Stimulated activated CD4-positive, alpha-beta T cell treated with anti-CD3 and anti-CD28 coated beads, TNF-alpha, amount 100 ng/mL, for 1 hour (primary cell): Measurements from ENCODE around the gene YKT6.

Experiments
- DNase-seq, 3 donors: peaks; one replicate each; pipeline ENCODE4 v3.0.0-alpha.2; 2020; ENCODE audit warnings: low read depth in 3 of 3, low spot score in 1 of 3

Gene YKT6

DNA sequence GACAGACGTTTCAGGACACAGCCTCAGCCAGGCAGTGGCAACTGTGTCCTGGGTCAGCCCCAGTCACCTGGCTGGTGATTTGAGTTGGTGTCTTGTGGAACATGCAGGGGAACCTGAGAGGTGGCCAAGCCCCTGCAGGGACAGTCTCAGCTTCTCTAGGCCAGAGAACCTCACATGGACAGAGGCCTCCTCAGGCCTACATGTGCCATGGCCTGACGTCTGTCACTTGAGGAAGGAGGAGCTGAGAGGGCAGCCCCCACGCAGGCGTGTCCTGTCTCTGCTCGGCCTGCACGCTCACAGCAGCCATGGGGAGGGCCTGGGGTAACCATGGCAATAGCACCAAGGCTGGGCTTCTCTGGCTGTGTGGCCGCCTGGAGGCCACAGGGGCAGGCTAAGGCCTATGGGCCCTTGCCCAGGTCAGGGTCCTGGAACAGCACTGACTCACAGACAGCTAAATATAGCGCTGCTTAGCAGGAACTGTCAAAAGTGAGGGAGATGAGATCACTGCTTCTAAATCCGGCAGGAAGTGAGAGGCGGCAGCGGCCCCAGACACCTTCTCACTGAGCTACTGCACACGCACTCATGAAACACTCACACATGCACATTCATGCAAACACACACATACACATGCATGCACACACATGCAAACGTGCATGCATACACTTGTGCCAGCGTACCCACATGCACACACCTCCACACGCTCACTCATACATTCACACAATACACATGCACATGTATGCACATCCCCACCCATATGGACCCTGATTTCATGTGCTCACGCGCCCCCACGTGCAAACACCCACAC is 57.0 kb downstream of the YKT6 start:
- DNase-seq: peak; percentile 16 to 53 (median 40)

DNA sequence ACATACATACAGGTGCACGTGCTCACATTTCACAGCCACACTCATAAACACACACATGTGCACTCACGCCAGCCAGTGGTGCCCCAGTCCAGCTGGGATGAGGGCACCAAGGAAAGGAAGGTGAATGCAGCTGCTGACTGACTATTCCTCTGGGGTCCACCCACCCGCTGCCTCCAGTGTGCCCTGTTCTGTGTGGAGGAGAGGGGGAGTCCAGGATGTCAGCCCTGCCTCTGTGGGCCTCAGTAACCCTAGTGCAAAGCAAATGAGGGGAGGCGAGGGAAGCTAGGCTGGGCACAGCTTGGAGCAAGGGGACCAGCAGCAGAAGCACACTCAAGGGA is 57.6 kb downstream of the YKT6 start:
- peak in 1 of 3 donors; percentile 27 for DNase-seq

DNA sequence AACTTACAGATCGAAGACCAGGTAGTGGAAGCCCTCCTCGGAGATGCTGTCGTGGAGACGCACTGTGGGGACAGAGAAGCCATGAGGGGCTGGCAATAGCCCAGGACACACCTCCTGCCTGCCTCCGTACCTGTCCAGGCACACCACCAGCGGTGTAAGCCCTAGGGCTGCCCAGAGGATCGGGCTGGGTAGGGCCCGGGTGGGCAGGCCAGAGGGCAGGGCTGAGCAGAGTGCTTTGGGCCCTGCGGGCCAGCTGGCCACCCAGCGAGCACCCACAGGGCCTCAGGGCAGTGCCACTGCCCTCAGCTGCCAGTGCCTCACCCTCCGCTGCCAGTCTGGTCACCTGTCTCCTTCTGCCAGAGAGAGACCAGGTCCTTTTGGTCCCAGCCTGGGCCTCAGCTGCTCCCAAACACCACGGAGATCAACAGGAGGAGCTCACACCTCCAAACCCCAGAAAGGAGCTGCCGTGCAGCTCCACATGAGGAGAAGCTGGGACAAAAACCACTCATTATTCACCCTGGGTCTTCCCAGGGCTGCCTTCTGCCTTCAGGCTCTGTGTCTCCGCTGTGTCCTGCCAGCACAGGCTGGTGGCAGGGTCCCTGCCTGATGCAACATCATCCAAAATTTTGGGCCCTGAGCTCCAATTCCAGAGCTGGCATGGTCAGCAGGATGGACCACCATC is 58.2 kb downstream of the YKT6 start:
- no peak for DNase-seq

DNA sequence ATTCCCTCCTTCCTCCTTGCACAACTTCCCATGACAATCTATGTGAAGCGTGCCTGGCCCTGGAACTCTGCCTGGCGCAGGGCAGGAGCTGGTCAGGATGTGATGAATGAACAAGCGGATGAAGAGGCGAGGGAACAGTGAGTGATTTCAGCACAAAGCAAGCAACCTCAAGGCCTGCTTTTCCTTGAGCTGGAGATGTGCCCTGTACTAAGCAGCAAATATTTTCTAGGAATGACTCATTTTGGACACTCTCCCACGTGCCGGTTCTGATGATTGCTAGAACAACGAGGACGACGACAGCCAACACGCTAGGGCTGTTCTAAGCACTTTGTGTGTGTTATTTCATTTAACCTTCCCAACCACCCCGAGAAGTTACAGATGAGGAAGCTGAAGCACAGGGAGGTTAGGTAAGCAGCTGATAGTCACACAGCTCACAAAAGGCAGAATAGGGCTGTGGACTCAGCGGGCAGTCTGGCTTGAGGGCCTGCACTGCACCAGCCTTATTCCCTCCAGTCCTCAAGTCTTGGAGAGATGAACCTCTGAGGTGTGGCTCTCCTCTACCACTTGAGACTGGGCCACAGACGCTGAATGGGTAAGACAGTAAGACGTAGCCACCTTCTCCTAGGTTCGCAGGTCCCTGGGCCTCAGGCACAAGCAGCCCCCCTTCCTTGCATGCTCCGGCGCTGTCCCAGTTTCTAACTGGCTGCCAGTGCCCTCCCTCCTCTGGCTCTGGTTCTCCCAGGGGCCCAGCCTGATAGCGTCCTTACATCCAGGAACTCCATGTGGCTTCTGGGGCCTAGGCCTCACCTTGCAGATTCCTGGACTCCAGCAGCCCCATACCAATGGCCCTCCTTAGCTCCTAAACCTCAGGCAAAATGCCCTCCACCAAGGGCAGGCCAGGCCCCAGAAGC is 59.0 kb downstream of the YKT6 start:
- DNase-seq: no peak

DNA sequence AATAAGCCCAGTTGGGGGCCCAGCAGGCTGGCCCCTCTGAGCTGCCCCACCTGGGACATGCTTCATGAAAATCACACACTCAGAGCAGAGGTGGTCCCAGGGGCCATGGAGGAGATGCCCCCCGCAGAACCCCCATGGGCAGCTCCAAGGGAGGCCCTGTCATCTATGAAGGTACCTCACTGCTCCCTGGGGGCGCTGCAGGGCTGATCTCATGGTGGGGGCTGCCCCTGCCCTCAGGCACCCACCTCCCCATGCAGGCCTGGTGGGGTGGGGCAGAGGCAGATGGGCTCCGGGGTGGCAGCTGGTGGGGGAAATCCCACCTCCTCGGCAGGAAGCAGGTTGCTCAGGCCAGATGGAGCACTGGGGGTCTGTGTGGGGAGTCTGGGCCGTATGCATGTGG is 60.5 kb downstream of the YKT6 start:
- no peak for DNase-seq

DNA sequence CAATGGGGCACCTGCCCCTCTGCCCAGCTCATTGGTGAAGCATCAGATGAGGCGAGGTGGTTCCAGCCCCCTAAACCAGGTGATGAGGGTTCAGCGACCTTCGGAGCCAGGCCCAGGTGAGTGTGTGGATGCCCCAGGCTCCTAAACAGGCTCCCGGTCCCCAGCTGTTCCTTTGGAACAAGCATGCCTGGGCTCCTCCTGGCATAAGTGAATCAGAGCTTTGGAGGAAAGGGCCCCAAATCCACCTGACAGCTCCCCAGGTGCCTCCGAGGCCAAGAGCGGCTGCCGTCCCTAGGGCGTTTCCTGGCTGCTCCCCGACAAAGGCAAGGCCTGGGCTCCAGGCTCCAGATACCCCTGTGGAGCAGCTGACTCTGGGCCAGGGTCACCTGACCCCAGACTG is 61.3 kb downstream of the YKT6 start:
- DNase-seq: no peak

DNA sequence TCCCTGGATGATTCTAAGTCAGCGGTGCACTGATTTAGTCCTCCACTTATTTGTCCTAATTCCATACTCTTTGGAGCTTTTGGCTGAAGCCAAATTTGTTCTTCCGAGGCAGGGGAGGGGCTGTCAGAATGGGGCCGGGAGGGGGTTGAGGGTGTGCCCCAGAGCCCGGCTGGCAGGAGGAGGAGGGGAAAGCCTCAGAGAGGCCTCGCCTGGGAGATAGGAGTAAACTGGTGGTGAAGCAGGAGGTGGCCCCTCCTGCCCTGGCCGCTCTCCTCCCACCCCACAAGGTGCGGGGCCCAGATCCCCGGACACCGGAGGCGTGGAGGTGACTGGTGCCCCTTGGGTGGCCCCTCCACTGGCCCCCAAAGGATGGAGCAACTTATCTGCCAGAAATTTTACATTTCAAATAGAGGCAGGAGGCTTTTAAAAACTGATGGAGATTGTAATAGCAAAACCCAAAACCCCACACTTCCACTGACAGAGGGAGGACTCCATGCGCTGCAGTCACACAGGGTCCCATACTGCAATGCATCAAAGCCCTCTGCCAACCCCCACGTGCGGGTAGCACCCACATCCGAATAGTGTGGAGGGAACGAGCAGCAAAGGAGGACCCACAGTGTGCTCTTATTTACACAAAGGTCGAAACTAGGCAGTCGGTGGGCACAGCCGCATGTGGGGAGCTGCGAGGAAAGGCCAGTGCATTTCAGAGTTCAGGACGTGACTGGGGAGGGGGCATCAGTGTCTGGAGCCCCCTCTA is 62.7 kb downstream of the YKT6 start:
- DNase-seq: no peak
